Forelimb muscle (tissue), 1 donor: Measurements from ENCODE around the gene KRT35. TPM values are rescaled to one million over a fixed set of nuclear protein-coding genes. Genes with fewer than 3 reads are reported as not detected.

Source experiments
- DNase-seq: peaks from one replicate; pipeline ENCODE4 v3.0.0-alpha.2; 2013; ENCODE audit warnings: low read depth
- polyA plus RNA-seq: library from polyadenylated mRNA; unstranded; fragments of 120-200 nt; gene quantifications from one replicate; pipeline ENCODE4 v1.2.1, GENCODE V29; 2013; ENCODE audit not compliant: insufficient read length

Gene KRT35
- not detected for polyA plus RNA-seq

GRCh38 chr17:41481036-41481435 is at the start of gene KRT35:
Gene KRT35, minus strand, starts transcription at chr17:41481151. Its CDS starts 54 bp downstream, at chr17:41481097.
- DNase-seq = no peak

- no peak for DNase-seq
Measured at GRCh38 chr17:41530062-41531048, 49.4 kb upstream of the KRT35 start.

- DNase-seq = no peak
Measured at GRCh38 chr17:41529491-41529915, 48.6 kb upstream of the KRT35 start.

GRCh38 chr17:41528959-41529353 is 48.0 kb upstream of the KRT35 start:
- no peak for DNase-seq

- DNase-seq = no peak
Measured at GRCh38 chr17:41527063-41528023, 46.4 kb upstream of the KRT35 start.

- DNase-seq = no peak
Measured at GRCh38 chr17:41524261-41524660, 43.3 kb upstream of the KRT35 start.

- no peak for DNase-seq
Measured at GRCh38 chr17:41523787-41524186, 42.8 kb upstream of the KRT35 start.

GRCh38 chr17:41523225-41523593 is 42.3 kb upstream of the KRT35 start:
- no peak for DNase-seq

GRCh38 chr17:41522301-41523224 is 41.6 kb upstream of the KRT35 start:
- DNase-seq = no peak

- DNase-seq = no peak
Measured at GRCh38 chr17:41521574-41522261, 40.8 kb upstream of the KRT35 start.

- DNase-seq = no peak
Measured at GRCh38 chr17:41520821-41521521, 40.0 kb upstream of the KRT35 start.

- no peak for DNase-seq
Measured at GRCh38 chr17:41519501-41520224, 38.7 kb upstream of the KRT35 start.

- DNase-seq = no peak
Measured at GRCh38 chr17:41518789-41519449, 38.0 kb upstream of the KRT35 start, which contains the start of gene KRT15. Gene KRT15, minus strand, starts transcription at chr17:41518890. Its CDS starts 63 bp downstream, at chr17:41518827.

- no peak for DNase-seq
Measured at GRCh38 chr17:41518031-41518430, 37.1 kb upstream of the KRT35 start.

- no peak for DNase-seq
Measured at GRCh38 chr17:41516830-41517283, 35.9 kb upstream of the KRT35 start.

GRCh38 chr17:41516147-41516829 is 35.3 kb upstream of the KRT35 start:
- DNase-seq = no peak

- DNase-seq = no peak
Measured at GRCh38 chr17:41513168-41513547, 32.2 kb upstream of the KRT35 start.
